ENCODE data around the gene HOXA3. TPM values are rescaled to one million over a fixed set of nuclear protein-coding genes. Genes with fewer than 3 reads are reported as not detected.
A peak's percentile ranks its signal among the peaks of the same experiment; 100 is the strongest.

The HOXA3 gene
- total RNA-seq, result under 1 TPM; 0.32 to 0.78 (median 0.35) TPM
- 0.50 TPM for total RNA-seq (2013)

DNA sequence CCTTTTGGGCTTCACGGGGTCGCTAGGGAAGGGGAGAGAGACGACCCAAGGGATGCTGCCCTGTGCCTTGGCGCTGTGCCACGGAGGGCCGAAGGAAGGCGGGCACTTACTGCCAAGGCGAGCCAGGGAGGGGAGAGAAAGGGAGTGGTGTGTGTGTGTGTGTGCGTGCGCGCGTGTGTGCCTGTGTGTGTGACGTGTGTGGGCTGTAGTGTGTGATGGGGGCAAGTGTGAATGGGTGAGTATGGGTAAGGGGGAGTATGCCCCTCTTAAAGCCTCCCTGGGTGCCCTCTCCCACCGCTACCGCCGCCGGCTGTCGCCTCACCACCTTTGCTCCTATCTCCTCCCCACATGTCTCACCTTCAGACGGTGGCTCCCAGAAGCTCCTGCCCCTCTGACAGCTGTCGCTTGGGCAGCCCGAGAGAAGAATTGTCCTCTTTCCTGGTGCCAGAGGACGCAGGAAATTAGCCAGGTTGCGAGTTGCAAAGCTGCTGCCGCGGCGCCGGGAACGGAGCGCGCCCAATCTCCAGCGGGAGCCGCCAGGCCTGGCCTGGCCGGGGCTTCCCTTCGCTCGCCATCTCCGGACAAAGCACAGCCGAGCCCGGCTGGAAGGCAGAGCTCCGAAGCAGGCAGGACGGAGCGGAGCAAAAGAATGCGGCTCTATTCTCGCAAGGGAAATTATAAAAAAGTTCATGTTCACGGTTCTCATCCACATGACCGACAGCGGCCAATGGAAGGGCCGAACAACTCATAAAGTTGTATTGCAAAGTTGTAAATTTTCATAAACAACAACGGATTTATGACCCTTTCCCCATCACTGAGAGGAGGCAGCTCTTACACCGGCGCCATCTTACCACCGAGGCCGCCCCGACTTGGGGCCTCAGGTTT is at the start of gene HOXA3:
Gene HOXA3 (minus strand): TSS at position 653 of the 885 bp plus-strand sequence. CDS start 41,943 bp downstream, outside the sequence.
- intact Hi-C loops (cut with micrococcal nuclease), result loop anchor here (1.0 to 5.0 kb wide), 4 partner anchors 9 to 1287 kb away; partner anchors contain the start of genes HOXA1 and HOXA11
- Histone ChIP-seq H3K27ac (ENCODE audit: low read length) (no peak within 1 kb of the TSS), H3K27me3 (ENCODE audit: control insufficient read depth, insufficient read depth, low read length) (peaks cover 82% of the 10 kb centered on the region), H3K4me1 (ENCODE audit: control insufficient read depth, insufficient read depth, low read length) (peaks cover 75% of the 10 kb centered on the region), H3K36me3 (ENCODE audit: control insufficient read depth, insufficient read depth, low read length) (no peaks in the 10 kb centered on the region), H3K4me3 (ENCODE audit: low read length) (peak within 1 kb of the TSS; percentile 29), H3K9me3 (ENCODE audit: control insufficient read depth, insufficient read depth, low read length) (no peaks in the 10 kb centered on the region)
- DNase-seq, result peak in 1 of 2 donors; percentile 32
- no peak for ATAC-seq
- 2% methylated on average over 53 of the region's 53 CpGs for WGBS (ENCODE audit: insufficient coverage)
- TF ChIP-seq, protein P1, sequence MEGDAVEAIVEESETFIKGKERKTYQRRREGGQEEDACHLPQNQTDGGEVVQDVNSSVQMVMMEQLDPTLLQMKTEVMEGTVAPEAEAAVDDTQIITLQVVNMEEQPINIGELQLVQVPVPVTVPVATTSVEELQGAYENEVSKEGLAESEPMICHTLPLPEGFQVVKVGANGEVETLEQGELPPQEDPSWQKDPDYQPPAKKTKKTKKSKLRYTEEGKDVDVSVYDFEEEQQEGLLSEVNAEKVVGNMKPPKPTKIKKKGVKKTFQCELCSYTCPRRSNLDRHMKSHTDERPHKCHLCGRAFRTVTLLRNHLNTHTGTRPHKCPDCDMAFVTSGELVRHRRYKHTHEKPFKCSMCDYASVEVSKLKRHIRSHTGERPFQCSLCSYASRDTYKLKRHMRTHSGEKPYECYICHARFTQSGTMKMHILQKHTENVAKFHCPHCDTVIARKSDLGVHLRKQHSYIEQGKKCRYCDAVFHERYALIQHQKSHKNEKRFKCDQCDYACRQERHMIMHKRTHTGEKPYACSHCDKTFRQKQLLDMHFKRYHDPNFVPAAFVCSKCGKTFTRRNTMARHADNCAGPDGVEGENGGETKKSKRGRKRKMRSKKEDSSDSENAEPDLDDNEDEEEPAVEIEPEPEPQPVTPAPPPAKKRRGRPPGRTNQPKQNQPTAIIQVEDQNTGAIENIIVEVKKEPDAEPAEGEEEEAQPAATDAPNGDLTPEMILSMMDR (IDR thresholded peaks at IDR 0.05), result no peak
- peak within 1 kb of the TSS; percentile 4 to 64 for H3K27ac Mint-ChIP-seq
- H3K36me3 Mint-ChIP-seq, result no peaks in the 10 kb centered on the region
- peaks cover 40 to 50% of the 10 kb centered on the region in 2 donors for H3K4me1 Mint-ChIP-seq
- H3K4me3 Mint-ChIP-seq, result peak within 1 kb of the TSS; percentile 89
- no peaks in the 10 kb centered on the region for H3K9me3 Mint-ChIP-seq
- H3K27me3 Mint-ChIP-seq (ENCODE audit: low read depth in 2 of 2), result peaks cover 67 to 68% of the 10 kb centered on the region in 2 donors

DNA sequence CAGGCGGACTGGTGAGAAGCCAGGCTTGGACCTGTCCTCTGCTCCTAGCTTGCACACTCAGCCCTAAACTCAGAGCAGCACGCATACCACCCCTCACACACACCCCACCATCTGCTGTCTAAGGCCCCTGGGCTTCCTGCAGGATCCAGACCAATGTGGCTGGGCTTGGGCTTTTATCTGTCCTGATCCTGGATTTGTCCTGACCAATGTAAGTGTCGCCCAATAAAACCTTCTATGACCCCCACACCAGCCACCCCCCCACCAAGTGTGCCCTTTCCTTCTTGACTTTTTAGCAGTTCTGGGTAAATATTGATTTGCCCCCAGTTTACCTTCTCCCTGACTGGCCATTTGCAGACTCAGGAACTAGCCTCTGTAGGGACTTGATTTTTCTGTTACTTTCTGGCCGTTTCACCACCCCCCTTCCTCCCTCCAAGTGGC is 49.2 kb upstream of the HOXA3 start:
- WGBS (ENCODE audit: insufficient coverage), result 13% methylated on average over 4 of the region's 4 CpGs
- Mint-ChIP-seq H3K27me3 (ENCODE audit: low read depth in 2 of 2) (peaks cover 74 to 82% of the 10 kb centered on the region in 2 donors), H3K4me3 (no peak overlapping the region), H3K36me3 (no peaks in the 10 kb centered on the region), H3K4me1 (peaks cover 29 to 49% of the 10 kb centered on the region in 2 donors), H3K9me3 (no peaks in the 10 kb centered on the region), H3K27ac (no peak overlapping the region)
- DNase-seq (no peak), ATAC-seq (no peak)
- H3K27ac ChIP-seq (ENCODE audit: low read length), result no peak overlapping the region
- H3K27me3 ChIP-seq (ENCODE audit: control insufficient read depth, insufficient read depth, low read length), result peaks cover 82% of the 10 kb centered on the region
- no peaks in the 10 kb centered on the region for H3K36me3 ChIP-seq (ENCODE audit: control insufficient read depth, insufficient read depth, low read length)
- TF ChIP-seq, protein P1 (IDR thresholded peaks at IDR 0.05), result no peak
- intact Hi-C loops (cut with micrococcal nuclease), result loop anchor here (5.0 kb wide), 1 partner anchor 41 kb away; the partner anchor contains the start of gene EVX1
- no peak overlapping the region for H3K4me3 ChIP-seq (ENCODE audit: low read length)
- H3K9me3 ChIP-seq (ENCODE audit: control insufficient read depth, insufficient read depth, low read length), result no peaks in the 10 kb centered on the region
- peaks cover 48% of the 10 kb centered on the region for H3K4me1 ChIP-seq (ENCODE audit: control insufficient read depth, insufficient read depth, low read length)

DNA sequence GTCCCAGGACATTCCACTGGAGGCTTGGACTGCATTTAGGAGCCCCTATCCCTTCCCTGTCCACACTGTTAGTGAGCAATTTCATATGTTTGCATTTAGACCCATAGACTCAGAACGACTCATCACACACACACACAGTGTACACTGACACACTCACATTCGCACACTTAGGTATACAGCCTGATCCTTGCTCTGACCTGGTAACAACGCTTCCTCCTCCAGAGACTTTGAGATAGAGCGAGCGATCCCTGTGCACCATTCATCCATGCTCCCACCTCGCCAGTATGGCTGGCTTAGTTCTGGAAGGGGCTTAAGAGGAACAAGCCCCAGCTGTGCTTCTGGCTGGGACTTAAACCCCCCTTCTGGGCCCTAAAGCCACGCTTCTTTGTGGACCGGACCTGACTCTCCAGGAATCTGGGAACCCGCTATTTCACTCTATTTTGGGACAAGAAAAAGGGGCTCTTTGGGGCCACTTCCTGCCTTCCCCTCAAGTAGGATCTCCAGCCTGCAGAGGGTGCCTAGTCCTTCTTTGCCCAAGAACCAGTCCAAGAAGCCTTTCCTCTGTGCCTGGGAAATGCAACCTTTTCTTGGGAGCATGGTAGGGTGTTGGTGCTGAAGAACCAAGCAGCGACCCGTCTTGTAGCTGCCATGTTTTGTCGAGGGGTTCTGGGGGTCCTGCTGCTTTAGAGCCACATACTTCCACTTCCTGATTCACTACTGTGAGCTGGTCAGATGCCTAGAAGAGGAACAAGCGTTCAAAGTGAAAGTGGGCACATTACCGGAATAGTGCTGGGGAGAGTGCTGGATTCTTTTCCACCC is 48.6 kb upstream of the HOXA3 start:
- no peak for DNase-seq

More for the DNA sequence above, 48.6 kb upstream of the HOXA3 start:
- no peak overlapping the region for H3K27ac Mint-ChIP-seq
- Histone ChIP-seq H3K27ac (ENCODE audit: low read length) (no peak overlapping the region), H3K36me3 (ENCODE audit: control insufficient read depth, insufficient read depth, low read length) (no peaks in the 10 kb centered on the region), H3K4me3 (ENCODE audit: low read length) (no peak overlapping the region), H3K9me3 (ENCODE audit: control insufficient read depth, insufficient read depth, low read length) (no peaks in the 10 kb centered on the region), H3K4me1 (ENCODE audit: control insufficient read depth, insufficient read depth, low read length) (peaks cover 47% of the 10 kb centered on the region), H3K27me3 (ENCODE audit: control insufficient read depth, insufficient read depth, low read length) (peaks cover 83% of the 10 kb centered on the region)
- 8% methylated on average over 13 of the region's 14 CpGs for WGBS (ENCODE audit: insufficient coverage)
- peaks cover 33 to 48% of the 10 kb centered on the region in 2 donors for H3K4me1 Mint-ChIP-seq
- peaks cover 72 to 82% of the 10 kb centered on the region in 2 donors for H3K27me3 Mint-ChIP-seq (ENCODE audit: low read depth in 2 of 2)
- H3K36me3 Mint-ChIP-seq, result no peaks in the 10 kb centered on the region
- intact Hi-C loops (cut with micrococcal nuclease), result loop anchor here (5.0 kb wide), 1 partner anchor 41 kb away; the partner anchor contains the start of gene EVX1
- no peaks in the 10 kb centered on the region for H3K9me3 Mint-ChIP-seq
- H3K4me3 Mint-ChIP-seq, result peak overlapping the region; percentile 72
- TF ChIP-seq, protein P1 (IDR thresholded peaks at IDR 0.05), result no peak
- peak in 1 of 3 donors; percentile 44 for ATAC-seq
